Keratinocyte (primary cell): ENCODE measurements around the gene GUCY1A1. TPM values are rescaled to one million over a fixed set of nuclear protein-coding genes. Genes with fewer than 3 reads are reported as not detected.

Source experiments
- DNase-seq: peaks from one replicate; pipeline ENCODE4 v3.0.0-alpha.2; 2011; ENCODE audit warnings: low read depth, missing footprints, low spot score
- FAIRE-seq: peaks from 2 replicates; lab custom pipeline; 2011; peaks lifted over from hg19 to GRCh38; lab: Jason Lieb, UNC
- H2AFZ ChIP-seq: 2 replicates; pipeline ENCODE4 v1.6.0; 2012; ENCODE audit warnings: low read length, control low read depth, inconsistent platforms; ENCODE audit not compliant: control insufficient read depth
- H3K27ac ChIP-seq: 2 replicates; pipeline ENCODE4 v1.5.1; 2011; ENCODE audit warnings: low read length; ENCODE audit not compliant: control insufficient read depth, insufficient read depth
- H3K27me3 ChIP-seq: 3 replicates; pipeline ENCODE4 v1.6.0; 2011; ENCODE audit warnings: low read length; ENCODE audit not compliant: control insufficient read depth, insufficient read depth; ENCODE audit errors: extremely low read depth
- H3K36me3 ChIP-seq, 2 experiments: 2 replicates in 1 of 2; 3 replicates in 1 of 2; pipeline ENCODE4 v1.5.1; 2011; ENCODE audit warnings: low read length in 2 of 2, mild to moderate bottlenecking in 1 of 2; ENCODE audit not compliant: control insufficient read depth in 2 of 2, insufficient read depth in 2 of 2; ENCODE audit errors: extremely low read depth in 1 of 2
- H3K4me1 ChIP-seq: 3 replicates; pipeline ENCODE4 v1.5.1; 2011; ENCODE audit warnings: low read length; ENCODE audit not compliant: control insufficient read depth, insufficient read depth; ENCODE audit errors: extremely low read depth
- H3K4me2 ChIP-seq: 3 replicates; pipeline ENCODE4 v1.6.0; 2011; ENCODE audit warnings: low read depth, low read length; ENCODE audit not compliant: control insufficient read depth, insufficient read depth; ENCODE audit errors: extremely low read depth
- H3K4me3 ChIP-seq, 3 experiments: fragments of 200-600 bp in 1 of 3; sonication (generic) in 1 of 3; 2 replicates in 2 of 3; 3 replicates in 1 of 3; pipeline ENCODE4 v1.5.1; 2011 to 2016; ENCODE audit warnings: low read length in 3 of 3, mild to moderate bottlenecking in 3 of 3, control low read depth in 2 of 3, inconsistent platforms in 1 of 3, low read depth in 1 of 3, mixed read lengths in 1 of 3, mixed run types in 1 of 3, moderate library complexity in 1 of 3; ENCODE audit not compliant: control insufficient read depth in 2 of 3, insufficient read depth in 2 of 3; ENCODE audit errors: extremely low read depth in 1 of 3
- H3K79me2 ChIP-seq: 2 replicates; pipeline ENCODE4 v1.6.0; 2012; ENCODE audit warnings: low read length; ENCODE audit not compliant: control insufficient read depth, insufficient read depth
- H3K9ac ChIP-seq: 3 replicates; pipeline ENCODE4 v1.6.0; 2011; ENCODE audit warnings: low read length; ENCODE audit not compliant: control insufficient read depth, insufficient read depth; ENCODE audit errors: extremely low read depth
- H3K9me1 ChIP-seq: 3 replicates; pipeline ENCODE4 v1.6.0; 2011; ENCODE audit warnings: low read length; ENCODE audit not compliant: control insufficient read depth, insufficient read depth; ENCODE audit errors: extremely low read depth
- H3K9me3 ChIP-seq: 2 replicates; pipeline ENCODE4 v1.5.1; 2012; ENCODE audit warnings: low read depth, low read length; ENCODE audit not compliant: control insufficient read depth
- H4K20me1 ChIP-seq: 3 replicates; pipeline ENCODE4 v1.6.0; 2011; ENCODE audit warnings: low read length; ENCODE audit not compliant: control insufficient read depth, insufficient read depth; ENCODE audit errors: extremely low read depth
- EZH2 ChIP-seq: IDR thresholded peaks from one replicate; pipeline ENCODE4 v1.6.1; 2012; ENCODE audit warnings: inconsistent platforms, mild to moderate bottlenecking, low read length, moderate library complexity
- dilution Hi-C: fragments of 300-500 bp; cut with MboI; formaldehyde crosslinking; loops from one replicate; pipeline ENCODE4 v1.7.0; 2020; ENCODE audit warnings: low sequenced_read_pairs; ENCODE audit not compliant: extremely low pct_ligation_motif_present
- polyA plus RNA-seq, 5 experiments: library from polyadenylated mRNA; depleted of rRNA in 3 of 5; stranded (reverse) in 3 of 5; stranded (forward) in 1 of 5; unstranded in 1 of 5; fragments of >200 nt; gene quantifications; 1 replicate in 1 of 5; 2 replicates in 3 of 5; 3 replicates in 1 of 5; pipeline versions ENCODE4 v1.2.1 to v1.2.3, GENCODE V29; 2011 to 2012; ENCODE audit warnings: missing spikeins in 2 of 5, low read depth in 1 of 5, low replicate concordance in 1 of 5
- TF ChIP-seq, protein P1 (sequence below), 3 experiments: IDR thresholded peaks in 1 of 3; conservative IDR thresholded peaks in 1 of 3; optimal IDR thresholded peaks in 1 of 3; 2 replicates in 2 of 3; 3 replicates in 1 of 3; pipeline versions ENCODE3 to v1.5.1; 2011; ENCODE audit warnings: low read length in 3 of 3, mild to moderate bottlenecking in 3 of 3, moderate library complexity in 2 of 3, control low read depth in 1 of 3, inconsistent platforms in 1 of 3; ENCODE audit not compliant: insufficient read depth in 2 of 3; ENCODE audit errors: extremely low read depth in 1 of 3

GUCY1A1 gene
- polyA plus RNA-seq, 1 donor (not counting 4 experiments of a cell fraction or from before 2014, with no cell fraction given) = 0.05 TPM

DNA sequence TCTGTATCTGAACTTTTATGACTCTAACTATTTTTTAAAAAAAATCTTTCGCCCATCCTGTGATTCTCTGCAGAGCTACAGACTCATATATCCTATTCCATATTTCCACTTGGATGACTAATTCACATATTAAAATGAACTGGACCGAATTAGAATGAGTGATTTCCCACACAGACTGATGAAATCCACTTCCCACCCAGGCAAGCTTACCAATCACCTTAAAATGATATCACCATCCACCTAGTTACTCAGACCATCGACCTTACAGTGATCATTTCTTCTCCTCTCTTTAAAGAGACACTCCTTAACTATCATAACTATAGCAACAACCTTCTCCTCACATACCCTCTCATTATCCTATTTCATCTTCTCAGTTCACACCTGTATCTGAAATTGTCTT, 58.1 kb downstream of the GUCY1A1 start:
- Histone ChIP-seq H3K9me3 (no peaks in the 10 kb centered on the region), H3K4me2 (no peak overlapping the region), H3K9me1 (no peaks in the 10 kb centered on the region), H3K4me1 (no peaks in the 10 kb centered on the region), H3K9ac (no peak overlapping the region), H3K79me2 (no peaks in the 10 kb centered on the region), H3K36me3 (no peaks in the 10 kb centered on the region), H2AFZ (no peak overlapping the region), H3K27ac (no peak overlapping the region), H4K20me1 (no peaks in the 10 kb centered on the region), H3K27me3 (no peaks in the 10 kb centered on the region), H3K4me3 (no peak overlapping the region)
- DNase-seq (no peak), FAIRE-seq (no peak)
- TF ChIP-seq EZH2 = no peak
- TF ChIP-seq, protein P1, sequence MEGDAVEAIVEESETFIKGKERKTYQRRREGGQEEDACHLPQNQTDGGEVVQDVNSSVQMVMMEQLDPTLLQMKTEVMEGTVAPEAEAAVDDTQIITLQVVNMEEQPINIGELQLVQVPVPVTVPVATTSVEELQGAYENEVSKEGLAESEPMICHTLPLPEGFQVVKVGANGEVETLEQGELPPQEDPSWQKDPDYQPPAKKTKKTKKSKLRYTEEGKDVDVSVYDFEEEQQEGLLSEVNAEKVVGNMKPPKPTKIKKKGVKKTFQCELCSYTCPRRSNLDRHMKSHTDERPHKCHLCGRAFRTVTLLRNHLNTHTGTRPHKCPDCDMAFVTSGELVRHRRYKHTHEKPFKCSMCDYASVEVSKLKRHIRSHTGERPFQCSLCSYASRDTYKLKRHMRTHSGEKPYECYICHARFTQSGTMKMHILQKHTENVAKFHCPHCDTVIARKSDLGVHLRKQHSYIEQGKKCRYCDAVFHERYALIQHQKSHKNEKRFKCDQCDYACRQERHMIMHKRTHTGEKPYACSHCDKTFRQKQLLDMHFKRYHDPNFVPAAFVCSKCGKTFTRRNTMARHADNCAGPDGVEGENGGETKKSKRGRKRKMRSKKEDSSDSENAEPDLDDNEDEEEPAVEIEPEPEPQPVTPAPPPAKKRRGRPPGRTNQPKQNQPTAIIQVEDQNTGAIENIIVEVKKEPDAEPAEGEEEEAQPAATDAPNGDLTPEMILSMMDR (optimal IDR thresholded peaks at IDR 0.05 in 1 of 3, IDR thresholded peaks at IDR 0.05 in 1 of 3, conservative IDR thresholded peaks at IDR 0.05 in 1 of 3; ENCODE audit: extremely low read depth in 1 of 3, insufficient read depth in 2 of 3, low read length in 3 of 3) = no peak
- dilution Hi-C loops = no loop called here

DNA sequence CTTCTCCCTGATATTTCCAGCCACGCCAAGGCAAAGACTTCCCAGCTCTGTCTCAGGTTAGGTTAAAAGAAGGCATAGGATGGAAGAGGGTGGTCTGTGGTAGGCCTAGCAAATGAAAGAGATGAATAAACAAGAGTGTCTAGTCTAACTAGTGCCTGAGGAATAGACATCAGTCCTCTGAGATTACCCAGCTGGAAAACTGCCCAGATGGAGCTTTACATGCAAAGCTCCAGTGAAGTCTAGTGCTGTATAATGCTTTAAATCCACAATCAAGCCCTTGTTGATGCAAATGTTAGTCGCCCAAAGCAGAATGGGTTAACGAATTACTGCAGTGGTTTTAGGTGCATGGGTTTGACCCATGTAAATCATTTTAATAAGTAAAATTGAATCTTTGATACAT, 67.4 kb downstream of the GUCY1A1 start:
- Histone ChIP-seq H3K36me3 (no peaks in the 10 kb centered on the region), H3K9ac (no peak overlapping the region), H2AFZ (no peak overlapping the region), H3K27me3 (no peaks in the 10 kb centered on the region), H3K4me3 (no peak overlapping the region), H3K79me2 (no peaks in the 10 kb centered on the region), H3K27ac (no peak overlapping the region), H3K4me2 (no peak overlapping the region), H3K4me1 (no peaks in the 10 kb centered on the region), H4K20me1 (no peaks in the 10 kb centered on the region), H3K9me3 (no peaks in the 10 kb centered on the region), H3K9me1 (no peaks in the 10 kb centered on the region)
- no peak for DNase-seq
- TF ChIP-seq, protein P1 (optimal IDR thresholded peaks at IDR 0.05 in 1 of 3, IDR thresholded peaks at IDR 0.05 in 1 of 3, conservative IDR thresholded peaks at IDR 0.05 in 1 of 3; ENCODE audit: extremely low read depth in 1 of 3, insufficient read depth in 2 of 3, low read length in 3 of 3) = no peak
- TF ChIP-seq EZH2 = no peak
- FAIRE-seq = no peak
- dilution Hi-C loops = no loop called here
